Left lung (tissue), 10 donors: ENCODE measurements around the gene PALM. TPM values are rescaled to one million over a fixed set of nuclear protein-coding genes. Genes with fewer than 3 reads are reported as not detected.
A peak's percentile ranks its signal among the peaks of the same experiment; 100 is the strongest.

ENCODE experiments used
- ATAC-seq: fragments of 200-7000 bp; cut with Tn5 transposase; one replicate; pipeline ENCODE4 v1.9.1; 2020; ENCODE audit warnings: moderate library complexity
- DNase-seq, 4 donors: peaks; one replicate each; pipeline ENCODE4 v3.0.0-alpha.2; 2013 to 2020
- H3K27ac ChIP-seq, 2 donors: fragments of 200-600 bp; sonication (generic) in 1 of 2; one replicate each; pipeline versions ENCODE4 v1.5.0 to v1.8.0; 2020 to 2021
- H3K27me3 ChIP-seq, 2 donors: fragments of 200-600 bp; sonication (generic) in 1 of 2; one replicate each; pipeline versions ENCODE4 v1.5.0 to v1.8.0; 2020 to 2021
- H3K36me3 ChIP-seq, 2 donors: fragments of 200-600 bp; sonication (generic) in 1 of 2; one replicate each; pipeline versions ENCODE4 v1.5.0 to v1.8.0; 2020 to 2021
- H3K4me1 ChIP-seq, 2 donors: fragments of 200-600 bp; one replicate each; pipeline ENCODE4 v1.8.0; 2021
- H3K4me3 ChIP-seq, 2 donors: fragments of 200-600 bp; sonication (generic) in 1 of 2; one replicate each; pipeline versions ENCODE4 v1.5.0 to v1.8.0; 2020 to 2021; ENCODE audit warnings: mild to moderate bottlenecking in 1 of 2
- H3K9me3 ChIP-seq, 2 donors: fragments of 200-600 bp; sonication (generic) in 1 of 2; one replicate each; pipeline versions ENCODE4 v1.5.0 to v1.8.0; 2020 to 2021
- intact Hi-C, 2 donors: fragments of 100-400 bp; cut with DNase I; formaldehyde crosslinking; loops; one replicate each; pipeline versions ENCODE4 v1.11.2 to v1.14.2; 2022
- polyA plus RNA-seq, 6 donors: library from polyadenylated mRNA; unstranded; fragments of 120-200 nt; gene quantifications; one replicate each; pipeline ENCODE4 v1.2.1, GENCODE V29; 2013; ENCODE audit not compliant: insufficient read length in 6 of 6
- total RNA-seq, 2 donors: library from RNA; stranded (reverse); fragmentation: NEBNext Ultra II Directional; extraction: Animal tissue kit (Norgen Biotek cat#: 25700); gene quantifications; one replicate each; pipeline ENCODE4 v1.2.1, GENCODE V29; 2021
- TF ChIP-seq, protein P1 (sequence below), 2 donors: fragments of 200-600 bp; sonication (generic) in 1 of 2; IDR thresholded peaks; one replicate each; pipeline versions ENCODE4 v1.5.0 to v1.8.0; 2021; ENCODE audit warnings: antibody characterized with exemption in 2 of 2
- donor health status: DM: no; HTN: yes; CAD: no.
- donor health status: DM: no; HTN: no; CAD: no.

The PALM gene
- total and polyA plus RNA-seq, 8 donors, result 30.2 to 59.7 (median 39.8) TPM

DNA sequence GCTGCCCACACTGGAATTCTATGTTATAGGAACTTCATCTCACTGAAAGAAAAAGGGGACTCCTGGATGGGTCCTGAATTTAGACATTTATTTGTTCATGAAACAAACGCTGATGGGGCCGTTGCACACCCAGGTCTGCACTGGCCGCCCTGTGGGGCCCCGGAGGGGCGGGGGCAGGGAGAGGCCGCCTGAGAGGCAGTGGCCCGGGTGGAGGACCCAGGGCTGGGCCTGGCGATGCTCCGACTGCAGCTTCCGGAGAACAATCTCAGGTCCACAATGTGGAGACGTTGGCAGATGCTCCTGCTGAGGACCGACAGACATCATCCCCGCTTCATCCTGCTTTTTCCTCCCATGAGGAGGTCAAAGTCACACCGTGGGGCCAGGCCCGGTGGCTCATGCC, 72.2 kb downstream of the PALM start:
- Histone ChIP-seq H3K4me3 (no peak overlapping the region), H3K36me3 (no peaks in the 10 kb centered on the region), H3K4me1 (peaks cover 13 to 44% of the 10 kb centered on the region in 2 donors), H3K27ac (peak overlapping the region in 1 of 2 donors; percentile 41), H3K9me3 (no peaks in the 10 kb centered on the region), H3K27me3 (no peaks in the 10 kb centered on the region)
- ATAC-seq (no peak), DNase-seq (no peak)
- TF ChIP-seq, protein P1, sequence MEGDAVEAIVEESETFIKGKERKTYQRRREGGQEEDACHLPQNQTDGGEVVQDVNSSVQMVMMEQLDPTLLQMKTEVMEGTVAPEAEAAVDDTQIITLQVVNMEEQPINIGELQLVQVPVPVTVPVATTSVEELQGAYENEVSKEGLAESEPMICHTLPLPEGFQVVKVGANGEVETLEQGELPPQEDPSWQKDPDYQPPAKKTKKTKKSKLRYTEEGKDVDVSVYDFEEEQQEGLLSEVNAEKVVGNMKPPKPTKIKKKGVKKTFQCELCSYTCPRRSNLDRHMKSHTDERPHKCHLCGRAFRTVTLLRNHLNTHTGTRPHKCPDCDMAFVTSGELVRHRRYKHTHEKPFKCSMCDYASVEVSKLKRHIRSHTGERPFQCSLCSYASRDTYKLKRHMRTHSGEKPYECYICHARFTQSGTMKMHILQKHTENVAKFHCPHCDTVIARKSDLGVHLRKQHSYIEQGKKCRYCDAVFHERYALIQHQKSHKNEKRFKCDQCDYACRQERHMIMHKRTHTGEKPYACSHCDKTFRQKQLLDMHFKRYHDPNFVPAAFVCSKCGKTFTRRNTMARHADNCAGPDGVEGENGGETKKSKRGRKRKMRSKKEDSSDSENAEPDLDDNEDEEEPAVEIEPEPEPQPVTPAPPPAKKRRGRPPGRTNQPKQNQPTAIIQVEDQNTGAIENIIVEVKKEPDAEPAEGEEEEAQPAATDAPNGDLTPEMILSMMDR (IDR thresholded peaks at IDR 0.05), result no peak
- intact Hi-C loops, result no loop called here

DNA sequence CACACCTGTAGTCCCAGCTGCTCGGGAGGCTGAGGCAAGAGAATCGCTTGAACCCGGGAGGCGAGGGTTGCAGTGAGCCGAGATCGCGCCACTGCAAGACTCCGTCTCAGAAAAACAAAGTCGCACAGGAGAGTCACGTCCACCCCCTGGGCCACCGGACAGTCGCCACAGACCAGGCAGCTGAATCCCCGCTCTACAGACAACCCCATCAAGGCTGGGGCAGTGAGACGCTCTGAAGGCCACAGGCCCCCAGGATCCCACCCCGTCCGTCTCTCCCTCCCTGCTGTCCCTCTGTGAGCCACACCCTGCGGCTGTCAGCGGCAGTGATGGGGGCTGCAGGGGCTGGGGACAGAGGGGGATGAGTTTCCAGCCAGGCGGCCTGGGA, 73.1 kb downstream of the PALM start:
- Histone ChIP-seq H3K27ac (peak overlapping the region; percentile 80 to 83), H3K36me3 (no peaks in the 10 kb centered on the region), H3K4me1 (peaks cover 13 to 44% of the 10 kb centered on the region in 2 donors), H3K9me3 (no peaks in the 10 kb centered on the region), H3K4me3 (peak overlapping the region; percentile 9 to 27), H3K27me3 (no peaks in the 10 kb centered on the region)
- no peak for DNase-seq
- intact Hi-C loops, result no loop called here
- TF ChIP-seq, protein P1 (IDR thresholded peaks at IDR 0.05), result no peak
- ATAC-seq, result no peak

DNA sequence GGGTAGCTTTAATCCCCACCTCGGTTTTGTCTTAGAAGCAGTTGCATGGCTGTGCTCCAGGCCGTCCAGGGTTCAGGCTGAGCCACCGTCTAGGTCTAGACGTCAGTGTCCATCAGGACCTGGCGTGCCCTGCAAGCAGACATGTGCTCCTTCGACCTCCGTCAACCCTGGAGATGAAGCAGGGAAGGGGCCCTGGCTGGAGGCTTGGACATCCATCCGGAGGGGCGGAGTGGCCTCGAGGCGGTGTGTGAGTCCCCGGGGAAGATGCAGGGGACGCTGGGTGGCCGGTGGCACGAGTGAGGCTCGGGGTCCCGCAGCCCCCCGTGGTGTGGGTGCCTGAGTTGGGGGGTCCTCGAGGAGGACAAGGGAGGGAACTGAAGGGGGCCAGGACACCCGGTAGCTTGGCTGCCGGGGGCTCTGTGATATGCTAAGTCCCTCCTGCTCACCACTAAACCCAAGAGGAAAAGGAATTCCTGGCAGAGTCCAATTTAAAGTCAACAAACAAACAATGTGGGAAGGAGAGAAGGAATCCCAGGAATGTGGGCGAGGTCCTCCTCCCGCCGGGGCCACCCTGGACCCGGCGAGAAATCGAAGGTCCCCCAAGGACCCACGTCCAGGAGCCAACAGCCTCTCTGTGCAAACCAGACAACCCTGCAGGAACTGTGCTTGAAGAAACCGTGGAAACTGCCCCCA, 73.6 kb downstream of the PALM start:
- intact Hi-C loops, result no loop called here
- Histone ChIP-seq H3K27me3 (no peaks in the 10 kb centered on the region), H3K36me3 (no peaks in the 10 kb centered on the region), H3K4me3 (peak overlapping the region; percentile 12 to 27), H3K27ac (peak overlapping the region; percentile 80 to 83), H3K4me1 (peaks cover 13 to 44% of the 10 kb centered on the region in 2 donors), H3K9me3 (no peaks in the 10 kb centered on the region)
- TF ChIP-seq, protein P1 (IDR thresholded peaks at IDR 0.05), result no peak
- DNase-seq (no peak), ATAC-seq (peak; percentile 70)

DNA sequence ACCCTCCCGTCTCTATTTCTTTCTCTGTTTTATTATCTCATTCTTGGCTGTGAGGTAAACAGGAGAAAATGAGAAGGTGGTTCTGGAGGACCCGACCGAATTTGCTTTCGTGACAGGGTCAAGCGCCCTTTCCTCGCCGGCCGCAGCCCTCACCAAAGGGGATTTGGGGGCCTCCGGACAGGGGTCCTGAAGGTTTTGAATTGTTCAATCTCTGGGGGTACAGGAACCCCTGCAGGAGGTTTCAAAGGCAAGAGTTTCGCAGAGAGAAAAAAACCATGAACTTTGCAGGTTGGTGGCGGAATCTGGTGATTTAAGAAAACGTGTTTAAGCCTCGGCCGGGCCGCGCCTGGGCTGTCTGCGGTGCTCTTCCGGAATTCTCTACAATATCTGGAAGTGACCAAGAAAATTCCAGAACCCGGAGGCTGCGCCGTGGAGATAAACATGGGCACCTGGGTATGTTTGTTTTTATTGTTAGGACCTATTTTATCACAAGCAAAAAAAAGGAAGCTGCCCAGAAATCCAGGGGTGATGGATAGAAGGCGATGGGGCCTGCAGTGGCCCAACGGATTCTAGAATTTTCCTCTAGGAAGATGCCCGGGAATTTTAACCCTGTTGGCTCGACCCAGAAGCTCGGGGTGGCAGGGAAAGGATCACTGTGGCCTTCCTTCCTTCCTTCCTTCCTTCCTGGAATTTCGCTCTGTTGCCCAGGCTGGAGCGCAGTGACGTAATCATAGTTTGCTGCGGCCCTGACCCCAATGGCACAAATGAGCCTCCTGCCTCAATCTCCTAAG, 74.3 kb downstream of the PALM start:
- ATAC-seq, result peak; percentile 65
- no peak for DNase-seq
- TF ChIP-seq, protein P1 (IDR thresholded peaks at IDR 0.05), result no peak
- Histone ChIP-seq H3K36me3 (no peaks in the 10 kb centered on the region), H3K4me3 (peak overlapping the region; percentile 12 to 27), H3K9me3 (no peaks in the 10 kb centered on the region), H3K27me3 (no peaks in the 10 kb centered on the region), H3K4me1 (peaks cover 13 to 52% of the 10 kb centered on the region in 2 donors), H3K27ac (peak overlapping the region; percentile 80 to 83)
- intact Hi-C loops, result no loop called here

DNA sequence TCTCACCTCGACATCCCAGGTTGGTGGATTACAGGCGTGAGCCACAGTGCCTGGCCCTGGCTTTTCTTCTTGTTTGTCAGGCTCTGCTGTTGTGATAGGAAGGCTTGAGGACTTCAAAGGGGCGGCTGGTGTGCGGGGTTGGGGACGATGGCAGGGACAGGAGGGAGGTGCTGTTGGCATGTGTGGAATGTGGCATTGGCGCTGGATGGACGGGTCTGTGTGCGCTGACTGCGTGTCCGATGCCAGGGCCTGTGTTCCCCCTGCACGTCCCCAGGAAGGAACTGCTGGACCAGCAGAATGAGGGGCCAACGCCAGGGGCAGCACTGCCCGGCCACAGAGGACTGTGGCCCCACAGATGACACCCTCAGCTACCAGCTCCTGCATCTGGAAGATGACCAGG, 75.8 kb downstream of the PALM start:
- Histone ChIP-seq H3K27ac (peak overlapping the region in 1 of 2 donors; percentile 83), H3K4me1 (peaks cover 20 to 58% of the 10 kb centered on the region in 2 donors), H3K27me3 (no peaks in the 10 kb centered on the region), H3K36me3 (no peaks in the 10 kb centered on the region), H3K9me3 (no peaks in the 10 kb centered on the region), H3K4me3 (peak overlapping the region; percentile 12 to 27)
- ATAC-seq (peak; percentile 13), DNase-seq (no peak)
- TF ChIP-seq, protein P1 (IDR thresholded peaks at IDR 0.05), result no peak
- intact Hi-C loops, result no loop called here
